GM21737 (cell line): Measurements from ENCODE around the gene RPH3AL.
"Not testable (repeated sequence)": the region's sequence is repeated elsewhere in the genome, so short reads cannot be mapped to it uniquely, and the experiment has no call there.

Experiments
- ATAC-seq: cut with Tn5 transposase; IDR thresholded peaks from one replicate; pipeline ENCODE4 v1.9.1; 2021; ENCODE audit warnings: mild to moderate bottlenecking, moderate library complexity; ENCODE audit not compliant: unreplicated experiment

The RPH3AL gene

GRCh38 chr17:320809-321385 lies 31.7 kb downstream of the RPH3AL start:
- no peak for ATAC-seq

GRCh38 chr17:320139-320538 lies 32.5 kb downstream of the RPH3AL start:
- ATAC-seq: no peak

GRCh38 chr17:319266-319665 lies 33.3 kb downstream of the RPH3AL start:
- no peak for ATAC-seq

GRCh38 chr17:317070-317469 lies 35.5 kb downstream of the RPH3AL start:
- not testable (repeated sequence) for ATAC-seq

GRCh38 chr17:315399-315798 lies 37.2 kb downstream of the RPH3AL start:
- ATAC-seq: not testable (repeated sequence)

- ATAC-seq: not testable (repeated sequence)
Measured at GRCh38 chr17:314614-314944, 38.0 kb downstream of the RPH3AL start.

- ATAC-seq: no peak
Measured at GRCh38 chr17:313911-314613, 38.5 kb downstream of the RPH3AL start.

- no peak for ATAC-seq
Measured at GRCh38 chr17:313231-313630, 39.4 kb downstream of the RPH3AL start.

- ATAC-seq: no peak
Measured at GRCh38 chr17:312476-313148, 40.0 kb downstream of the RPH3AL start.

GRCh38 chr17:311119-311782 lies 41.4 kb downstream of the RPH3AL start:
- ATAC-seq: no peak

- no peak for ATAC-seq
Measured at GRCh38 chr17:310111-311010, 42.2 kb downstream of the RPH3AL start.

GRCh38 chr17:309361-309888 lies 43.2 kb downstream of the RPH3AL start:
- ATAC-seq: no peak

- ATAC-seq: no peak
Measured at GRCh38 chr17:307741-308507, 44.7 kb downstream of the RPH3AL start.

- no peak for ATAC-seq
Measured at GRCh38 chr17:307295-307691, 45.3 kb downstream of the RPH3AL start.

- ATAC-seq: no peak
Measured at GRCh38 chr17:306536-307294, 45.9 kb downstream of the RPH3AL start.

GRCh38 chr17:306116-306515 lies 46.5 kb downstream of the RPH3AL start:
- ATAC-seq: no peak

GRCh38 chr17:305090-305976 lies 47.3 kb downstream of the RPH3AL start:
- ATAC-seq: no peak

- ATAC-seq: no peak
Measured at GRCh38 chr17:304461-304860, 48.1 kb downstream of the RPH3AL start.
